ENCODE results near the gene CCDC197.

CCDC197 gene

DNA sequence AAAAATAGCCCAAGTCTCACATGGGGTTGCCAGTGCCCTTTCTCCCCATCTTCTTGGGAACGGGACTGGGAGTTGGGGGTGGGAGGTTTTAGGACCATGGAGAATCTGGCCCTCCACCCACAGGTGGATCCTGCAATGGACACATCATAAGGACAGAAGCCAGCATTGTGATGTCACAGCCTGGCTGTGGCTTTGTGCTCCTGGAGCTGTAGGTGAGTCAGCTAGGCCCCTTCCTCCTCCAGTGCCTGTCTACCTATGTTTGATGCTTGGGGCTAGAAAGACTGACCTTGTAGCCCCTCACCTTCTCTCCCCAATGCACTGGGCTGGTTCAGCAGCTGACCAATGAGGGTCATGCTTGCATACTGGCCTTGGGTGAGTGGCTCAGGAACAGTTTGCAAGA is at the start of gene CCDC197:
CCDC197 (plus strand) TSS at position 220 of the 400 bp plus-strand sequence. CDS start 831 bp downstream, outside the sequence.
- no peak for DNase-seq

DNA sequence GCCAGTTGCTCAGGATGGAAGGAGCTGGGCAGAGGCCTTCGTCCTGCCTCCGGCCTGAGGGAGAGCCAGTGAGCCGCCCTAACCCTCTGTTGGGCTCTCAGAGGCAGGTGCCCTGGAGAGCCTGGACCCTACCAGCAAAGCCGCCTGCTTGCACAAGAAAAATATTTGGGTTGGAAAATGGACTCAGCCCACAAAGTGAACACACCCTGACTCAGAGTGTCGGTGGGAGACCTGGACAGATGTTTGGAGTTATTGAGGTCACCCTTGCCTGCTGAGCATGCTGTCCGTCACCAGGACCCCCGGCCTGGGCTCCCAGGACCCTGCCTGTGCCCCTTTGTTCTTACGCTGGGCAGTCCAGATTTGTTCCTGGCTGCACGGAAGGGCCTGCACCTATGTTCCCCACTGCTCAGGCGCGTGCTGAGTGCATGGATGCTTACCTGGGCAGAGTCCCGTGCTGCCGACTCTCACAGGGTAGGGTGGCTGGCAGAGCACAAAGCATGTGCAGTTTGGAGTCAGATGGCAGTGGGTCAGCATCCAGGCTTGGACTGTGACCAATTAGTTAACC is 47.5 kb upstream of the CCDC197 start:
- DNase-seq = no peak

GRCh38 chr14:93950948-93951634 is 46.0 kb upstream of the CCDC197 start:
- no peak for DNase-seq

- DNase-seq = no peak
Measured at GRCh38 chr14:93951635-93952540, 45.2 kb upstream of the CCDC197 start.

- no peak for DNase-seq
Measured at GRCh38 chr14:93952829-93953228, 44.3 kb upstream of the CCDC197 start.

GRCh38 chr14:93953263-93953662 is 43.8 kb upstream of the CCDC197 start:
- DNase-seq = no peak

GRCh38 chr14:93953739-93954515 is 43.2 kb upstream of the CCDC197 start:
- DNase-seq = no peak

DNA sequence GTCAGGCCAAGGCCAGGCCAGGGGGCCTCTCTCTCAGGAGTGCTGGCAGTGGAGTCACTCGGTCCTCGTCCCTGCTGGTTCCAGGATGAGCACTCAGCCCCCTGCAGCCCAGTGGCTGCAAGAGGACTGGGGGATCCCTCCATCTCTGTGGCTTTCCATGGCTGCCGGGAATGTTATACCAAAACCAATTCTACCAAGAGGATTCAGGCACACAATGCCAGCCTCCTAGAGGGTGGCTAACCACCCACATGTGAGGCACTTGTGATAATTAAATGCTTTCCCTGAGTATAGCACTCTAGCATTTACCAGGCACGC is 42.6 kb upstream of the CCDC197 start:
- DNase-seq = no peak

- DNase-seq = peak; percentile 43
Measured at GRCh38 chr14:93954900-93955849, 41.9 kb upstream of the CCDC197 start.

DNA sequence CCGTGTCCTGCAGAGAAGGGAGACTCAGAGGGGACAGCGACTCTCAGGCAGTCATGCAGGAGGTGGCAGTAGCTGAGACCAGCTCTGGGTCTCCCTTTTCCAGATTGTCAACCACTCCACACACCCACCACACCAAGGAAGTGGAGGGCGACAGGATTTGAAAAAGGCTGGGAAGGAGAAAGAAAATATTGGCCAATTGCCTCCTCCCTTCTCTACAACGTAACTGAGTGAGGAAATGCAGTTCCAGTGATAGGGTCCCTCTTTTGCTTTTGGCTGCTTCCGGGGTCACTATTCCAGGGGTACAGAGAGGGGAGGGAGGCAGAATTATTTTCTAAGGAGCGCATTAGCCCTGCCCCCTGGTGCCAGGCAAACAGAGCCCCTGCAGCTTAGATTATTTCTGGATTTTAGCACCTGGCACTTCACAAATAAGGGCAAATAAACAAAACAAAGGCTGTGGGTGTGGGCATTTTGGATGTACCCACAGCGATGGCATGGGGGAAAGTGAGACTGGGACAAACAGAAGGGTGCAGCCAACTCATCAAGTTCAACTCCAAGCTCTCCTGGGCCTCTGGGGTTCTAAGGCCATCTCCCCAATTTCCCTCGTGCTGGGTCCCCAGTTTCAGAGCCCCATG is 41.1 kb upstream of the CCDC197 start:
- DNase-seq = no peak

DNA sequence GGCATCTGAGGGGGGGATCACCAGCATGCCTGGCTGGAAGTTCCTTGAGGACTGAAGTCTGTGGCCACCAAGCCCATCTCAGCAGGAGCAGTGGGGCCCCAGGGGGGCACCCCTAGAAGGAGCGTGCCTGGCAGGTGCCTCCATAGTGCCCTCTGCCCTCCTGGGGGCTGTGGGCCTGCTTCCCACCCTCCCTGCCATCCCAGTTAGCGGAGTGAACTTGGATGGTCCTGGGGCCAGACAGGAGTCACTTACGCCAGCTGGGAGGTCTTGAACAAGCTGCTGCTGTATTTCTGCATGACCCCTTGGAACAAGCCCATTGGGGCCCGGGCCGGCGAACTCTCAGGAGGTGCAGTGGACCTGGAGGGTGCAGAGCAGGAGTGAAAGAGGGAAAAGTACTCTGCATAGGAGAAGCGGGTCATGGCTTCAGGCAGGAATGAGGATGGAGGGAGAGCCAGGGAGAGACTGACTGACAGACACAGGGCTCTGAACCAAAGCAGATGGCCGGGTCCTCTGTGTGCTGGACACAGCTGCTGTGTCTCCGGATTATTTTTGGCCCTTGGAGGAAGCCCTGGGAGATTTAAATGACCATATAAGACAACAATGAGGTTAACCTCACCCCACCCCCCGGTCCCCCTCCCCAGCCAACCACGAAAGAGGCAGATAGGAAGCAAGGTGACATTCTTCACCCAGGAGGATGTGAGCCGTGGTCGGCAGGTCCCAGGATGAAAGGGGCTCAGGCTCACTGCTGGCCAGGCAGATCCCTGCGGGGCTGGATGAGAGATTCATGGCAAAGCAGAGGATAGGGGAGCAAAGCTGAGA is 40.4 kb upstream of the CCDC197 start:
- no peak for DNase-seq

DNA sequence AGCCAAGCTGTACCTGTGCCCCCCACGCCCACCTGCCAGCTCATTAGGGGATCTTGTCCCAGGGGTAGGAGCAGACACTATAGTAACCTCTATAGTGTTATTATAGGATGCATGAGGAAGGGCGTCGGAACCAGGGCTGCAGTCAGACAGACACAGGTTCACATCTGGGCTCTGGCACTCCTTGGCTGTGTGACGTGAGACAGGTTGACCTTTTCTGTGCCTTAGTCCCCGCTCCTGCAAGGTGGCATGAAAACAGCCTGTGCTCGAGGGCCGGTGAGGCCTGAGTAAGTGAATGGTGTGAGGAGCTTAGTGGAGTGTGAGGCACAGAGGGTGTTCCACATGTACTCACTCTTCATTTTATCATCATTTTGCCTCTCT is 39.8 kb upstream of the CCDC197 start:
- no peak for DNase-seq

GRCh38 chr14:93957751-93958566 is 39.1 kb upstream of the CCDC197 start:
- DNase-seq = no peak

- DNase-seq = no peak
Measured at GRCh38 chr14:93958567-93959238, 38.4 kb upstream of the CCDC197 start.

- peak; percentile 87 for DNase-seq
Measured at GRCh38 chr14:93959239-93960107, 37.6 kb upstream of the CCDC197 start.

- no peak for DNase-seq
Measured at GRCh38 chr14:93960108-93960475, 37.0 kb upstream of the CCDC197 start.

GRCh38 chr14:93960774-93961438 is 36.2 kb upstream of the CCDC197 start:
- DNase-seq = no peak

- no peak for DNase-seq
Measured at GRCh38 chr14:93961620-93962019, 35.5 kb upstream of the CCDC197 start.

All from activated CD4-positive, CD25-positive, alpha-beta regulatory T cell treated with anti-CD3 and anti-CD28 coated beads, Interleukin-2, amount 50 U/mL, for 72 hours (primary cell).